Aorta (tissue), 5 donors: ENCODE data around the gene ANKRD13C. TPM values are rescaled to one million over a fixed set of nuclear protein-coding genes. Genes with fewer than 3 reads are reported as not detected.

Experiments used
- ATAC-seq: fragments of 200-7000 bp; cut with Tn5 transposase; one replicate; pipeline ENCODE4 v1.9.1; 2022; ENCODE audit warnings: moderate library complexity; ENCODE audit not compliant: low FRiP score
- DNase-seq, 2 donors: peaks; one replicate each; pipeline ENCODE4 v3.0.0-alpha.2; 2020
- H3K27ac ChIP-seq, 2 donors: one replicate each; pipeline ENCODE4 v1.5.1; 2013; ENCODE audit warnings: low read length in 2 of 2, mild to moderate bottlenecking in 2 of 2, moderate library complexity in 2 of 2, control low read depth in 1 of 2, inconsistent platforms in 1 of 2, low read depth in 1 of 2
- H3K27me3 ChIP-seq, 2 donors: one replicate each; pipeline ENCODE4 v1.6.1; 2013; ENCODE audit warnings: control low read depth in 1 of 2, low read length in 1 of 2, mild to moderate bottlenecking in 1 of 2, moderate library complexity in 1 of 2; ENCODE audit not compliant: insufficient read depth in 2 of 2, control insufficient read depth in 1 of 2
- H3K36me3 ChIP-seq, 2 donors: one replicate each; pipeline ENCODE4 v1.6.1; 2013; ENCODE audit warnings: control low read depth in 1 of 2, low read length in 1 of 2, mild to moderate bottlenecking in 1 of 2; ENCODE audit not compliant: insufficient read depth in 2 of 2, control insufficient read depth in 1 of 2
- H3K4me1 ChIP-seq, 2 donors: one replicate each; pipeline ENCODE4 v1.6.1; 2013; ENCODE audit warnings: low read length in 2 of 2, control low read depth in 1 of 2, mild to moderate bottlenecking in 1 of 2, moderate library complexity in 1 of 2; ENCODE audit not compliant: insufficient read depth in 2 of 2, control insufficient read depth in 1 of 2
- H3K4me3 ChIP-seq, 2 donors: one replicate each; pipeline ENCODE4 v1.5.1; 2013; ENCODE audit warnings: low read length in 2 of 2, control low read depth in 1 of 2, mild to moderate bottlenecking in 1 of 2
- H3K9me3 ChIP-seq: one replicate; pipeline ENCODE4 v1.6.1; 2013; ENCODE audit warnings: mild to moderate bottlenecking, low read length; ENCODE audit not compliant: control insufficient read depth
- WGBS, 2 donors: extraction: QIAGEN DNeasy Blood & Tissue Kit; methylation state at CpG; one replicate each; pipeline ENCODE4 v1.1.7; 2013; 5-methylcytosine and 5-hydroxymethylcytosine counted together
- intact Hi-C, 2 donors: fragments of 100-400 bp; cut with DNase I; formaldehyde crosslinking; loops; one replicate each; pipeline versions ENCODE4 v1.14.2 to v1.15.0; 2022
- polyA plus RNA-seq, 2 donors: library from polyadenylated mRNA; stranded (reverse); fragments of 200-250 nt; gene quantifications; one replicate each; pipeline ENCODE4 v1.2.3, GENCODE V29; 2013
- total RNA-seq, 2 donors: library from RNA; stranded (reverse); fragmentation: NEBNext Ultra II Directional; extraction: Animal tissue kit (Norgen Biotek cat#: 25700); gene quantifications; one replicate each; pipeline ENCODE4 v1.2.1, GENCODE V29; 2021
- donor health status: healthy with polysubstance abuse.
- donor health status: Bipolar disorder and iron deficiency.
- donor health status: DM: no; HTN: no; CAD: no.
- donor health status: DM: no; HTN: no; CAD: no.
- donor health status: DM: yes; HTN: yes; CAD: no.

Gene ANKRD13C
- total and polyA plus RNA-seq, 4 donors, result 5.6 to 28.3 (median 19.4) TPM

GRCh38 chr1:70231475-70231874 lies 123.0 kb downstream of the ANKRD13C start:
- Histone ChIP-seq H3K27me3 (no peaks in the 10 kb centered on the region), H3K4me1 (no peaks in the 10 kb centered on the region), H3K9me3 (no peaks in the 10 kb centered on the region), H3K4me3 (no peak overlapping the region), H3K27ac (no peak overlapping the region), H3K36me3 (peaks cover 3 to 6% of the 10 kb centered on the region in 2 donors)
- no peak for DNase-seq
- intact Hi-C loops, result loop anchor here in 1 of 2 donors (10.0 kb wide), 1 partner anchor 843 kb away; no protein-coding TSS in a partner anchor
- WGBS, 2 donors, result 97% methylated on average over 4 of the region's 4 CpGs
- no peak for ATAC-seq

GRCh38 chr1:70228670-70229069 lies 125.9 kb downstream of the ANKRD13C start:
- Histone ChIP-seq H3K9me3 (no peaks in the 10 kb centered on the region), H3K4me3 (no peak overlapping the region), H3K36me3 (peaks cover 0 to 4% of the 10 kb centered on the region in 2 donors), H3K27ac (no peak overlapping the region), H3K4me1 (peaks cover 2 to 4% of the 10 kb centered on the region in 2 donors), H3K27me3 (no peaks in the 10 kb centered on the region)
- no peak for ATAC-seq
- 54 to 55% methylated on average over 2 of the region's 2 CpGs for WGBS, 2 donors
- no peak for DNase-seq
- intact Hi-C loops, result no loop called here

GRCh38 chr1:70227439-70227838 lies 127.1 kb downstream of the ANKRD13C start:
- H3K4me1 ChIP-seq, result peaks cover 2 to 4% of the 10 kb centered on the region in 2 donors
- intact Hi-C loops, result no loop called here
- no peaks in the 10 kb centered on the region for H3K9me3 ChIP-seq
- no peak overlapping the region for H3K4me3 ChIP-seq
- 4 to 9% methylated on average over 1 of the region's 1 CpG for WGBS, 2 donors
- ATAC-seq, result no peak
- H3K27ac ChIP-seq, result no peak overlapping the region
- no peaks in the 10 kb centered on the region for H3K27me3 ChIP-seq
- DNase-seq, result no peak
- H3K36me3 ChIP-seq, result peaks cover 0 to 2% of the 10 kb centered on the region in 2 donors

- H3K36me3 ChIP-seq, result no peaks in the 10 kb centered on the region
- DNase-seq (no peak), ATAC-seq (no peak)
- 66 to 70% methylated on average over 2 of the region's 2 CpGs for WGBS, 2 donors
- H3K9me3 ChIP-seq, result no peaks in the 10 kb centered on the region
- H3K27me3 ChIP-seq, result no peaks in the 10 kb centered on the region
- H3K4me1 ChIP-seq, result peaks cover 4% of the 10 kb centered on the region in 2 donors
- H3K27ac ChIP-seq, result no peak overlapping the region
- intact Hi-C loops, result loop anchor here in 1 of 2 donors (5.0 kb wide), 1 partner anchor 127 kb away; the partner anchor contains the start of gene ANKRD13C
- H3K4me3 ChIP-seq, result no peak overlapping the region
Measured at GRCh38 chr1:70224954-70225353, 129.6 kb downstream of the ANKRD13C start.

GRCh38 chr1:70222716-70223235 lies 131.7 kb downstream of the ANKRD13C start:
- DNase-seq (no peak), ATAC-seq (no peak)
- intact Hi-C loops, result loop anchor here in 1 of 2 donors (5.0 kb wide), 1 partner anchor 130 kb away; the partner anchor contains the start of gene ANKRD13C
- H3K4me1 ChIP-seq, result peaks cover 4% of the 10 kb centered on the region in 2 donors
- no peaks in the 10 kb centered on the region for H3K27me3 ChIP-seq
- no peak overlapping the region for H3K27ac ChIP-seq
- no peaks in the 10 kb centered on the region for H3K36me3 ChIP-seq
- 22 to 23% methylated on average over 3 of the region's 3 CpGs for WGBS, 2 donors
- H3K4me3 ChIP-seq, result no peak overlapping the region
- H3K9me3 ChIP-seq, result no peaks in the 10 kb centered on the region

- H3K4me1 ChIP-seq, result peaks cover 4% of the 10 kb centered on the region in 2 donors
Measured at GRCh38 chr1:70221238-70222121, 133.0 kb downstream of the ANKRD13C start, which contains the start of gene SRSF11. SRSF11 (plus strand) TSS chr1:70221380; CDS start chr1:70221637, 257 bp downstream.

GRCh38 chr1:70220517-70221237 lies 133.8 kb downstream of the ANKRD13C start:
- WGBS, 2 donors, result 48 to 50% methylated on average over 17 of the region's 17 CpGs
- H3K9me3 ChIP-seq, result no peaks in the 10 kb centered on the region
- intact Hi-C loops, result loop anchor here in 1 of 2 donors (5.0 kb wide), 1 partner anchor 132 kb away; the partner anchor contains the start of gene ANKRD13C
- peak overlapping the region in 1 of 2 donors; percentile 38 for H3K4me3 ChIP-seq
- no peak for DNase-seq
- H3K27me3 ChIP-seq, result no peaks in the 10 kb centered on the region
- no peak overlapping the region for H3K27ac ChIP-seq
- no peak for ATAC-seq
- H3K36me3 ChIP-seq, result no peaks in the 10 kb centered on the region
- peaks cover 4% of the 10 kb centered on the region in 2 donors for H3K4me1 ChIP-seq

More at GRCh38 chr1:70221238-70222121, 133.0 kb downstream of the ANKRD13C start, which contains the start of gene SRSF11:
- Histone ChIP-seq H3K4me3 (peak within 1 kb of the TSS; percentile 71 to 82), H3K27me3 (no peaks in the 10 kb centered on the region), H3K9me3 (no peaks in the 10 kb centered on the region), H3K36me3 (no peaks in the 10 kb centered on the region), H3K27ac (peak within 1 kb of the TSS; percentile 90 to 94)
- intact Hi-C loops, result loop anchor here in 1 of 2 donors (5.0 kb wide), 1 partner anchor 131 kb away; the partner anchor contains the start of gene ANKRD13C
- ATAC-seq (peak; percentile 100), DNase-seq (peak; percentile 98 to 99)
- WGBS, 2 donors, result 0 to 1% methylated on average over 55 to 74 of the region's 74 CpGs

GRCh38 chr1:70220015-70220414 lies 134.5 kb downstream of the ANKRD13C start:
- Histone ChIP-seq H3K36me3 (no peaks in the 10 kb centered on the region), H3K9me3 (no peaks in the 10 kb centered on the region), H3K27ac (no peak overlapping the region), H3K4me3 (no peak overlapping the region), H3K27me3 (no peaks in the 10 kb centered on the region), H3K4me1 (peaks cover 4 to 7% of the 10 kb centered on the region in 2 donors)
- WGBS, 2 donors, result 90 to 94% methylated on average over 2 of the region's 2 CpGs
- intact Hi-C loops, result loop anchor here in 1 of 2 donors (5.0 kb wide), 1 partner anchor 132 kb away; the partner anchor contains the start of gene ANKRD13C
- ATAC-seq (no peak), DNase-seq (no peak)
